ENCODE results near the gene UGT3A2.
"Not testable (repeated sequence)": the region's sequence is repeated elsewhere in the genome, so short reads cannot be mapped to it uniquely, and the experiment has no call there.

UGT3A2 gene

DNA sequence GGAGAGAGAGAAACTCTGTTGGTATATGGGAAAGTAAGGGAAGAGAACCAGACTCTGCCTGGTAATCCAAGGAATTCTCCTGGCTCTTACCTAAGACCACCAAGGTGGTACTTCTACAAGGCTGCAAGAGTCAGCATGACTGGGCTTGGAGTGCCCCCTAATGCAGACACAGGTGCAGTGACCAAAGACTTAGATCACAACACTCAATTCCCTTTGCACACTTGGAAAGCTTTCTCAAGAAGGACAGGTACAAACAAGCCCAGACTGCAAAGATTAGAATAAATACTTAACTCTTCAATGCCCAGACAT, 25.2 kb downstream of the UGT3A2 start:
- TF ChIP-seq, protein P1, sequence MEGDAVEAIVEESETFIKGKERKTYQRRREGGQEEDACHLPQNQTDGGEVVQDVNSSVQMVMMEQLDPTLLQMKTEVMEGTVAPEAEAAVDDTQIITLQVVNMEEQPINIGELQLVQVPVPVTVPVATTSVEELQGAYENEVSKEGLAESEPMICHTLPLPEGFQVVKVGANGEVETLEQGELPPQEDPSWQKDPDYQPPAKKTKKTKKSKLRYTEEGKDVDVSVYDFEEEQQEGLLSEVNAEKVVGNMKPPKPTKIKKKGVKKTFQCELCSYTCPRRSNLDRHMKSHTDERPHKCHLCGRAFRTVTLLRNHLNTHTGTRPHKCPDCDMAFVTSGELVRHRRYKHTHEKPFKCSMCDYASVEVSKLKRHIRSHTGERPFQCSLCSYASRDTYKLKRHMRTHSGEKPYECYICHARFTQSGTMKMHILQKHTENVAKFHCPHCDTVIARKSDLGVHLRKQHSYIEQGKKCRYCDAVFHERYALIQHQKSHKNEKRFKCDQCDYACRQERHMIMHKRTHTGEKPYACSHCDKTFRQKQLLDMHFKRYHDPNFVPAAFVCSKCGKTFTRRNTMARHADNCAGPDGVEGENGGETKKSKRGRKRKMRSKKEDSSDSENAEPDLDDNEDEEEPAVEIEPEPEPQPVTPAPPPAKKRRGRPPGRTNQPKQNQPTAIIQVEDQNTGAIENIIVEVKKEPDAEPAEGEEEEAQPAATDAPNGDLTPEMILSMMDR (conservative IDR thresholded peaks at IDR 0.05; ENCODE audit: low read length): peak; percentile 70
- TF ChIP-seq EZH2phosphoT487 (IDR thresholded peaks at IDR 0.05; ENCODE audit: borderline replicate concordance): no peak
- H3K9me3 ChIP-seq (ENCODE audit: insufficient read depth, low read depth, low read length): no peaks in the 10 kb centered on the region
- no peak overlapping the region for H3K4me2 ChIP-seq (ENCODE audit: low read depth, low read length, poor library complexity, severe bottlenecking)
- no peak overlapping the region for H2AFZ ChIP-seq (ENCODE audit: low read length)
- H3K4me1 ChIP-seq (ENCODE audit: insufficient read depth, low read length, poor library complexity, severe bottlenecking): peaks cover 4% of the 10 kb centered on the region
- no peaks in the 10 kb centered on the region for H4K20me1 ChIP-seq (ENCODE audit: insufficient read depth, low read length, poor library complexity, severe bottlenecking)
- no peaks in the 10 kb centered on the region for H3K27me3 ChIP-seq (ENCODE audit: insufficient read depth, low read length, poor library complexity, severe bottlenecking)
- H3K9me2 ChIP-seq (replicated peaks; ENCODE audit: low read depth, low read length): no peaks in the 10 kb centered on the region
- no peaks in the 10 kb centered on the region for H3K36me3 ChIP-seq (ENCODE audit: insufficient read depth, low read length)
- no peak overlapping the region for H3K4me3 ChIP-seq (ENCODE audit: low read length, poor library complexity, severe bottlenecking)
- H3K9ac ChIP-seq (ENCODE audit: low read depth, low read length, poor library complexity, severe bottlenecking): no peak overlapping the region
- H3K79me2 ChIP-seq (ENCODE audit: insufficient read depth, low read length): no peaks in the 10 kb centered on the region
- no peaks in the 10 kb centered on the region for H3F3A ChIP-seq (ENCODE audit: low read depth)

DNA sequence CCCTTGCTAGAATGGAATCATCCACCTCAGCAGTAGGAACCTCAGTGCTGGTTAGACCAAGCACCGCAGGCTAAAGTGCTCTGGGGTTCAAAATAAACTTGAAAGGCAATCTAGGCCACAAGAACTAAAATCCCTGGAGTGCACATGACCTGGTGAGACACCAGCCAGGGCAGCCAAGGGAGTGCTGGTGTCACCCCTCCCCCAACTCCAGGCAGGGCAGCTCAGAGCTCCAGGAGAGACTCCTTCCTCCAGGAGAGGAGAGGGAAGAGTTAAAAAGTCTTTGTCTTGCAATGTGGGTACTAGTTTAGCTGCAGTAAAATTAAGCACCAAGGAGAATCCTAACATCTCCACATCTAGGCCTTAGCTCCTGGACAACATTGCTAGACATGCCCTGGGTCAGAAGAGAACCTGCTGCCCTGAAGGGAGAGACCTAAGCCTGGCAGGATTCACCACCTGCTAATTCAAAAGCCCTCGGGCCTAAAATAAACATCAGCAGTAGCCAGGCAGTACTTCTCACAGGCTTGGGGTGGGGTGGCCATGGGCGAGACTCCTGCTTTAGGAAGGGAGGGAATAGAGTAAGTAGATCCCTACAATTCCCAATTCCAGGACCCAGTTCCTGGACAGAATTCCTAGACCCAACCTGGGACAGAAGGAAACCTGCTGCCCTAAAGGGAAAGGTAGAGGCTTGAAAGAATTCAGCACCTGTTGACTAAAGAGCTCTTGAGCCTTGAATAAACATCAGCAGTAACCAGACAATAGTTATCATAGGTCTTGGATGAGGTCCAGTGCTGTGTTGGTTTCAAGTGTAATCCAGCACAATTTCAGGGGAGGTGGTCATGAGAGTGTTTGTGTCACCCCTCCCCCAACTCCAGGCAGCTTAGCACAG, 25.8 kb downstream of the UGT3A2 start:
- H2AFZ ChIP-seq (ENCODE audit: low read length): no peak overlapping the region
- no peaks in the 10 kb centered on the region for H4K20me1 ChIP-seq (ENCODE audit: insufficient read depth, low read length, poor library complexity, severe bottlenecking)
- no peak for TF ChIP-seq EZH2phosphoT487 (IDR thresholded peaks at IDR 0.05; ENCODE audit: borderline replicate concordance)
- TF ChIP-seq, protein P1 (conservative IDR thresholded peaks at IDR 0.05; ENCODE audit: low read length): no peak
- H3K9me2 ChIP-seq (replicated peaks; ENCODE audit: low read depth, low read length): no peaks in the 10 kb centered on the region
- no peak overlapping the region for H3K9ac ChIP-seq (ENCODE audit: low read depth, low read length, poor library complexity, severe bottlenecking)
- peaks cover 4% of the 10 kb centered on the region for H3K4me1 ChIP-seq (ENCODE audit: insufficient read depth, low read length, poor library complexity, severe bottlenecking)
- no peak overlapping the region for H3K4me2 ChIP-seq (ENCODE audit: low read depth, low read length, poor library complexity, severe bottlenecking)
- no peaks in the 10 kb centered on the region for H3K36me3 ChIP-seq (ENCODE audit: insufficient read depth, low read length)
- H3K79me2 ChIP-seq (ENCODE audit: insufficient read depth, low read length): no peaks in the 10 kb centered on the region
- no peaks in the 10 kb centered on the region for H3K27me3 ChIP-seq (ENCODE audit: insufficient read depth, low read length, poor library complexity, severe bottlenecking)
- H3K4me3 ChIP-seq (ENCODE audit: low read length, poor library complexity, severe bottlenecking): no peak overlapping the region
- no peaks in the 10 kb centered on the region for H3K9me3 ChIP-seq (ENCODE audit: insufficient read depth, low read depth, low read length)
- H3F3A ChIP-seq (ENCODE audit: low read depth): no peaks in the 10 kb centered on the region

DNA sequence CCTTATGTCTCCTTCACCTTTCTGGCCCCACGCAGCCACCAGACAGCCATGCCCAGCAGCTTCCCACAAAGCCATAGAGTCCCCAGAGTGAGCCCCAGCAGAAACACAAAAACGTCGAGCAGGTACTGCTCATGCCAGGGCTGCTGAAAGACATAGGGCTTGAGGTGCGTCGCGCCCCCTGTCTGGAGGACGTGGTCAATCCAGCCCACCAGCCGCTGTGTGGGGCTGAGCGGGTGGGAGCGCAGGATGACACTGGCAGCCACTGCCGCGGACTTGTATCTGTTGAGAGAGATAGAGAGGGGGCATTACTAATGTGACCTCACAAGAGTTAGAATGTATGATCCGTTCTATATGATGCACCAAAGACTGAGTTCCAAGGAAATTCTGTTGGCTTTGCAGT, 31.0 kb downstream of the UGT3A2 start:
- Histone ChIP-seq H3K27me3 (ENCODE audit: insufficient read depth, low read length, poor library complexity, severe bottlenecking) (no peaks in the 10 kb centered on the region), H3K9me3 (ENCODE audit: insufficient read depth, low read depth, low read length) (no peaks in the 10 kb centered on the region), H3F3A (ENCODE audit: low read depth) (no peaks in the 10 kb centered on the region), H3K36me3 (ENCODE audit: insufficient read depth, low read length) (no peaks in the 10 kb centered on the region), H4K20me1 (ENCODE audit: insufficient read depth, low read length, poor library complexity, severe bottlenecking) (no peaks in the 10 kb centered on the region), H3K4me3 (ENCODE audit: low read length, poor library complexity, severe bottlenecking) (no peak overlapping the region), H3K9ac (ENCODE audit: low read depth, low read length, poor library complexity, severe bottlenecking) (no peak overlapping the region), H2AFZ (ENCODE audit: low read length) (no peak overlapping the region), H3K4me2 (ENCODE audit: low read depth, low read length, poor library complexity, severe bottlenecking) (no peak overlapping the region), H3K79me2 (ENCODE audit: insufficient read depth, low read length) (no peaks in the 10 kb centered on the region), H3K4me1 (ENCODE audit: insufficient read depth, low read length, poor library complexity, severe bottlenecking) (no peaks in the 10 kb centered on the region), H3K9me2 (replicated peaks; ENCODE audit: low read depth, low read length) (no peaks in the 10 kb centered on the region)
- TF ChIP-seq, protein P1 (conservative IDR thresholded peaks at IDR 0.05; ENCODE audit: low read length): no peak
- TF ChIP-seq EZH2phosphoT487 (IDR thresholded peaks at IDR 0.05; ENCODE audit: borderline replicate concordance): no peak

DNA sequence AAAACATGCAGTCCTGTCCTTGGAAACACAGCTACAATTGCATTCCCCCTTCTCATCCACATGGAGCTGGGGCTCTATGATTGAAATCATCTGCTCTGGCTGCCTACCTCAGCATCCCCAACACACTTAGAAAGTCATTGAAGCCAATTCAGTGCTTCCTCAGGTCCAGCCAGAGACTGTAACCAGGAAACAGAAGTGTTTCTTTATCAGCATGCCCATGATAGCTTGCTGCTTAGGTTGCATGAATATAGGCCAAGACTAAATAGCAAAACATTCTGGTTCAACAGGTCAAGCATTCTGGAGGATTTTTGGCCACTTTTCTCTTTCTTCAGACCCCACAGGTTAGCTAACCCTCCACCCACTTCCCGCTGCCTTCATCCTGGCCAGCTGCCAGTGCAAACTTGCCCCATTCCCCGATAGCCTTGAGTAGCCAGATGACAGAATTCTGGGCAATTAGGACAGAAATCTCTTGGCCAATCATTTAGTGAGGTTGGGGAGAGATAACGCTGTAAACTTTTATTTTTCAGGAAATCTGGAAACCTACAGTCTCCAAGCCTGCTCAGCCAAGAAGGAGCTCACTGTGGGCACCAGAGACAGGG, 32.0 kb downstream of the UGT3A2 start:
- 0 out of 2 replicates have a peak overlapping the region, but pooled peaks have one; percentile 24 for H2AFZ ChIP-seq (ENCODE audit: low read length)
- H3K36me3 ChIP-seq (ENCODE audit: insufficient read depth, low read length); H4K20me1 ChIP-seq (ENCODE audit: insufficient read depth, low read length, poor library complexity, severe bottlenecking); H3K4me1 ChIP-seq (ENCODE audit: insufficient read depth, low read length, poor library complexity, severe bottlenecking); H3K79me2 ChIP-seq (ENCODE audit: insufficient read depth, low read length); H3K4me3 ChIP-seq (ENCODE audit: low read length, poor library complexity, severe bottlenecking); H3F3A ChIP-seq (ENCODE audit: low read depth); H3K9me2 ChIP-seq (replicated peaks; ENCODE audit: low read depth, low read length); H3K27me3 ChIP-seq (ENCODE audit: insufficient read depth, low read length, poor library complexity, severe bottlenecking); H3K9ac ChIP-seq (ENCODE audit: low read depth, low read length, poor library complexity, severe bottlenecking); H3K9me3 ChIP-seq (ENCODE audit: insufficient read depth, low read depth, low read length); H3K4me2 ChIP-seq (ENCODE audit: low read depth, low read length, poor library complexity, severe bottlenecking): not testable (repeated sequence)

Measured in Loucy (cell line).